Activated CD4-positive, alpha-beta T cell treated with anti-CD3 and anti-CD28 coated beads, Interleukin-2, amount 50 U/mL, for 24 hours (primary cell): ENCODE measurements around the gene ANXA9.

Source experiments
- DNase-seq, 2 donors: peaks; one replicate each; pipeline ENCODE4 v3.0.0-alpha.2; 2020; ENCODE audit warnings: low read depth in 1 of 2, low spot score in 1 of 2

ANXA9 gene

DNA sequence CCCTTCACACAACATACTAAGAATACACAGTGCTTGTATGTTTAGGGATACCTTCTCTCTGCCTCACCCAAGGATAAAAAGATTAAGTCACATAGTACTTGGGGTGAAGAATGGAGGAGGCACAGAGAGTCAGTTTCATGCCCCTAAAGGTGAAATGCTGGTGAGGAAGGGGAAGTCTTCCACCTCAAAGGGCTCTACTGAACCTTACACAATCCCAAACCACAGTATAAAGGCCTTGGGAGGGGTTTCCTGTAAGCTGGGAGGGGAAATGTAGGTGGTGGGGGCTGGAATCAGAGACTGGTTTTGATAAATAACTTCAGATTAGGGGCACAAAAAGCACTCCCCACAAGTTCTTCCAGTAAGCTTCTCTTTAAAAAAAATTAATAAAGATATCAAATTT, 21.1 kb downstream of the ANXA9 start:
- DNase-seq = no peak

DNA sequence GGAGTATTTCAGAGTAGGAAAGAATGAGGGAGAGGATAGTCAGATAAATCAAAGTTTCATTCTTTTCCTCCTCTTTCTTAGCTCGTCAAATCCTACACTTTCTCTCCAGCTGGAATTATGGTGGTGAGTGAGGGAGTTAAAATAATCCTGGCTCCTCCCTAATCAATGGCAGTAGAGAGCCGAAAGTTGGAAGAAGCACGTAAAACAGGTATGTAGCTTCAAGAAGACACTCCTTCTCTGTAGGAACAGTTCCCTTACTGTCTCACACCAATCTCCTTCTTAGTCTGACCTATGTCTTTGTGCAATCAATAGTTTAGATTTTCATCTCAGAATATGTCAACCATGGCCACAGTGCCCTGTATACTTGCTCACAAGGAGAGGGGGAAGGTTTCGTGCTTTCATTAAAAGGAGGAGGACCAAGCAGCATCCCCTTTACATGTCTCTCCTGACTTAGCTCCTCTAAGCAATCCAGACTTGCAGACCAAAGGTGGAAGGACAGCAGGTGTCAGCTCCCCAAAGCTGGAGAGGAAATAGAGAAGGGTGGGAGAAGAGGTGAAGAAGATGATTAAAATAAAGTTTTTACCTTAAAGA, 23.7 kb downstream of the ANXA9 start:
- DNase-seq = no peak

DNA sequence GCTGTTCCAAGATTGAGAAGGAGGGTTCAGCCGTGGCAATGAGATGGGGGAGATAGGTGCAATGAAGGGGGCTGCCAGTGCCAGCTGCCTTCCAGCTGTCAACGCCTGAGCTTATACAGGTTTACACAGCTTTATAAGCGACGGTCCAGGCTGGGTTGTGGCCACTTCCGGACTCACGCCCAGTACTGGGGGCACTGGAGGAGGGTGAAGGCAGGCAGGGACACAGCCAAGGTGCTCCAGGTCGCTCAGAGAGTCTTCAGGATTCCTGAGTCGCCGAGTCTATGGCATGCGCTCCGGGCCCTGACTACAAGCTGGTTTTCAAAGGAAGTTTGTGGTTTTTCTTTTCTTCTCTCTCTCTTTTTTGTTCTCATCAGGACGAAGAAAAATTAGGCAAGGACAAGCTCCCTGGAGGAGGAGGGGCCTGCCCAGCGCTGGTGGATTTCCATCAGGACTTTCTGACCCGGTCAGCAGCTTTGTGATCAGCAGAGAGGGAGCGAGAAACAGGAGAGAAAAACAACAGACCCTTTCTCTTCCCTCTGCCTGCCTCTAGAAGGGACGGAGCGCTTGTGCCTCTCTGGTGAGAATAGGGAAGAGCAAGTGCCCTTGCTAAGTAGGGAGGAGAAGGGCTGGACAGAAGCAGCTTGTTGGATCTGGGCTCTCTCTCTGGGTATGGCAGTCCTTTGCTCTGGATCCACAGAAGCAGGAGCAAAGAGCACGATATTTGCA, 24.4 kb downstream of the ANXA9 start, which contains the start of gene MINDY1:
TSS of gene MINDY1 (minus strand) at position 576 of the 726 bp plus-strand sequence. CDS start 4,285 bp downstream, outside the sequence.
- DNase-seq = peak in 1 of 2 donors; percentile 21

DNA sequence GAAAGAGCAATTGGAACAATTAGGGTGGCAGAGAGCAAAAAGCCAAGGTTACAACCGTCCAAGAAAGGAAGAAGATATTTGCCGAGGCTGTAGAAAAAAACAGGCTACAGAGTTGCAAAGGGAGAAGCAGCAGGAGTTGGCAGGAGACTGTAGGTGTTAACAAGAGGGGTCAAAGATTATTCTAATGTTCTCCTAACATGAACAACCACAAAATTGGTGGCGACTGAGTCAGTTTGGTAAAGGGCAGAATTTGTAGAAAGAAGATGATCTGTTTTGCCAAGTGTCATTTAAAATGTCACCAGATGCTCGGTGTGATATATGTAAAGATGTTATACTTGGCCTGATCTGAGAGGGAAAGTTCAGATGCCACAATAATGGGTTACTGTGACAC, 25.8 kb downstream of the ANXA9 start:
- no peak for DNase-seq

DNA sequence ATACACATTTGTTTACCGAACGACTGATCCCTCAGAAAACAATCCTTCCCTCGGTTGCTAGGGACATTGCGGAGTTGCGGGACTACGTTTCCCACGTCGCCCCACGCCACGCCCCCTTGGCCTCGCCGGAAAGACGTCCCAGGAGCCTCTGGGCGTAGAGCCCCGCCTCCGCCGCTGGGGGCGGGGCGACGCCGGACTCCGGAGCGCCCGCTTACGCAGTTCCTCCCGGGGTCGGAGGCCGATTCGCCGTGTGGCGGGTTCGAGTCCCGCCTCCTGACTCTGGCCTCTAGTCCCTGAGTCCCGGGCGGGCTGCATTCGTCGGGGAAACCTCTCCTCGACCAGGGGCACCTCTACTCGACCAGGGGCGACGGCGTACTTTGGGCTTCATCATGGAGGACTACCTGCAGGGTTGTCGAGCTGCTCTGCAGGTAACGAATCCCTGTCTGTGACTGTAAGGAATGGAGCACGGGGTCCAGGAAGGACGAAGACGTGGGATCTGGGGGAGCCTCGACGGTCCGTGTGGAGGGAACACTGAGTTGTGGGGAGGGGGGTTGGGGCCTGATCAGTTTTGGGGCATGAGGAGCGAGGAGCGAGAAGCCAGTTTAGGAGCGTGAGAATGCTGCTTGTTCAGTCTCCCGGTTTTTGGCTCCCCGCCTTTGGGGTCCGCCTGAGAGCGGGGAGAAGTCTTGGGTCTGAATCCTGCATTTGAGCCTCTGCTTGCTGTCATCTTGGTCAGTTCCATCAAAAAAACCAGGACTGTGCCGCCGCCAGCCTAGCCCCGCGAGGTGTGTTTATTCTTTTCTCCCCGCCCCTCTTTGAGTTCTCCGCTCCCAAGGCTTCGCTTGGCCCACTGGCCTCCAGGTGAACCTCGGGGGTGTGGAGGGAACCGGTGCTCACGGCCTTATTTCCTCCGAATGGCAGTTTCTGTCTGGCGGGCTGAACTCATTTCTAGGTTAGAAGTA, 26.4 kb downstream of the ANXA9 start, which contains the start of gene PRUNE1:
TSS of gene PRUNE1 (plus strand) at position 206 of the 962 bp plus-strand sequence. CDS start at position 390, 184 bp downstream.
- peak; percentile 86 to 91 for DNase-seq

DNA sequence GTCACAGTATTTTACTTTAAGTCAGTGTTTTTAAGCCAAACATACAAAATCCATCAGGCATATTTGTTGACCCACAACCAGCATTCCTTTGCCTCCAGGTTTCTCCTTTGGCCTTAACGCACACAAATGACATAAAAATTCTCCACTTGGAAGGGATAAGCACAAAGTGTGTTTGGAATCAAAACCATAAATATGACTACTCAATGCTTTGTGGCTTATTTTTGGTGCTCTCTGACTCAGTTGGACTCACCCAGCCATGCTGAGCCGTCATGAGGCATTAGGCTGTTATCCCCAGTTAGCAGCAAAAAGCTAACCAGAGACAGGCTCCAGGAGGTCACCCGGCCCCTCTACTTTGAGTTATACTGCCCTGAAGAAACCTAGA, 27.1 kb downstream of the ANXA9 start:
- no peak for DNase-seq

DNA sequence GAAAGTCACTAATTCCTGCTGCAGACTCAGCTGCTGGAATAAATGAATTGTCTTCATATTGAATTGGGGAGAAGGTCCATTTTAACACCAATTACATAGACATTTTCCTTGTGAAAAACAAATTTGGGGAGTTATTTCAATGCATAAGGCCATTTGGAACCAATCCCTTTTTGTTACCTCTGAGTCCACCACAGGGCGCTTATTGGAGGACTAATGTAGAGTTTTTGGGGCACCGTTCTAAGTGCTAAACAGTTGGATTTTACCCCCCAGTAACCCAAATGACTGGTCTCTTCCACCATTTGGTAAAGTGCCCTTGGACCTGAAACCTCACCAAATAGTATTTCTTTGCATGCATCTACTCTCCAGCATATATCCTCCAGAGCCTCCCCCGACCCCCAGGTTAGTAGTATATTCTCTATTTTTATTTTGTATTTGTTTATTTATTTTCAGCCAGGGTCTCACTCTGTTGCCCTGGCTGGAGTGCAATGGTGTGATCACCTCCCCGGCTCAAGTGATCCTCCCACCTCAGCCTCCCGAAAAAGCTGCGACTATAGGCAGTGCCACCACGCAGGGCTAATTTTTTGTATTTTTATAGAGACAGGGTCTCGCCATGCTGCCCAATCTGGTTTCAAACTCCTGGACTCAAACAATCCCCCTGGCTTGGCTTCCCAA, 27.7 kb downstream of the ANXA9 start:
- no peak for DNase-seq

DNA sequence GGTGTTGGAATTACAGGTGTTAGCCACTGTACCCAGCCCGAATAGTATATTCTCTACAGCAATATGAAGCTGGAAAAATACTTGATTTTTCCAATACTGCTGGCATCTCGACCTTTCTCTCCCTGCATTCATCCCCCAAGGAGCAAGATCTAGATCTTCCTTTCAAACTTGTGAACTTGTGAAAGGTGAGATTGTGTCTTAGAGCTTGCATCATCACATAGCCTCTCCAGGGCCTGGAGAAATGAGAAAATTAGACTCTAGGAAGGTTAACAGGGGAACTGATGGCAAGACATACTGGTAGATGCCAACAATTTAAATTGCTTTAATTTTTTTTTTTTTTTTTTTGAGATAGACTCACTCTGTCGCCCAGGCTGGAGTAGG, 28.2 kb downstream of the ANXA9 start:
- no peak for DNase-seq

DNA sequence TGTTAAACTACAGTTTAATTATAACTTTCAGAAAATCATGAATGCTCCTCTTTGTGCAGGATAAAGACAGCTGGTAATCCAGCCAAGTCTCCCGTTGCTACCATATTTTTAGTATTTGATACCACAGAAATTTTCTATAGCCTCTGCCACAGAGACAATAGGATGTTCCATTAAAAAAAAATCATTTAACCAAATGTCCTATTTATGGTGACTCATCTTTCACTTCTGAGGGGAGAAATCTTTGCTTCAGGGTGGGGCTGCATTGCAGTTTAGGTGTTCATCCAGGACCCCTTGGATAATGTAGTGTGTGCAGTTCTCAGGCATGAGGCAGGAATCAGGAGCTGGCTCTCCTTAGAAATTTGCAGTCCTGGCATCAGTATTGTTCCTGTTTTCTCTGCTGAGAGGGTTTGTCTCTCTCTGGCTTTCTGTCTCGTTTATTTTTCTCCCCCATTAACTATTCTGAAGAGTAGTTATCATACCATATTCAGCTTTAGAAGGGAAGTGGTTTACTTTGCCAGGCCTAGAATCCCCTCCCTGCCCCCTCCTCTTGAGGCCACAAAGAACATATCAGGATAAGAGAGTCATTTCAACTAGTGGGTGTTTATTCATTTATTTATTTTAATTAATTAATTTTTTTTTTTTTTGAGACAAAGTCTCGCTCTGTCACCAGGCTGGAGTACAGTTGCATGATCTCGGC, 29.2 kb downstream of the ANXA9 start:
- no peak for DNase-seq

DNA sequence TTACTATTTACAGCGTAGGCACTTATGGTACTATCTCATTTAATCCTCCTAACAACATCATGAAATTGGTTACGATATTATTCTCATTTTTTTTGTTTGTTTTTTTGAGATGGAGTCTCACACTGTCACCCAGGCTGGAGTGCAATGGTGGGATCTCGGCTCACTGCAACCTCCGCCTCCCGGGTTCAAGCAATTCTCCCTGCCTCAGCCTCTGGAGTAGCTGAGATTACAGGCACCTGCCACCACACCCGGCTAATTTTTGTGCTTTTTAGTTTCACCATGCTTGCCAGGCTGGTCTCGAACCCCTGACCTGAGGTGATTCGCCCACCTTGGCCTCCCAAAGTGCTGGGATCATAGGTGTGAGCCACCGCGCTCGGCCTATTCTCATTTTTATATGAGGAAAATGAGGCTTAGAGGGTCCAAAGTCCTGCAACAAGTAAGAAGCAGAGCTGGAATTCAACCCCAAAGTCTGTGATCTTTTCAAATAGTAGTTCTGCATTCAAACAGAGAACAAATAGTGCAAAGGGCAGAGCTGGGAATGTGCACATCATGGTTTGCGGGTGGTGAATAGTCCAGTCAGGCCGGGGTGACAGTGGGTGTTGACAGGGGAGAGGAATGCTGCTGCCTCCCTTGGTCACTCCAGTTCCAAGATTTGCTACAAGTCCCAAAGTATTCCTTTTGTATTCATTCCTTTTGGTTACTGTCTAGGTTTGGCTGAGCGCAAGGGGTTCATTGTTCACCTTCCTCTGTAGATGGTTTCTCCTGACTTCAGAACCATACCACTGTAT, 30.8 kb downstream of the ANXA9 start:
- DNase-seq = no peak

DNA sequence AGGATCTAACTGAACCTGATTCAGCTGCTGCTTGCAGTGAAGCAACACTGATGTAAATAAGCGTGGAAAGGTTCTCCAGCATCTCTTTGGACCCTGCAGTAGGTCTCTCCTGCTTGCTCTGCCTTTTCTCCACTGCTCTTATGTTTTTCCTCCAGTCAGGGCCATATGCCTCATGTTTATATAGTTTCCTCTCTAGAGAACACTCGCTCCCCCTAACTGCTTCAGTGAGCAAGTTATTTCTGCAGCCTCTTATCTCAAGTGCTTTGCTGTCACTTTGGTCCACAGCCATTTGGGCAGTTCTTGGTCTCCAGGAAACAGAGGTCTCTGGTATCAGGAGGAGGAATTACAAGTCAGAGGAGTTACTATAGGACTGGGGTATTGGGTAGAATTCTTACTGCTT, 31.4 kb downstream of the ANXA9 start:
- DNase-seq = no peak

DNA sequence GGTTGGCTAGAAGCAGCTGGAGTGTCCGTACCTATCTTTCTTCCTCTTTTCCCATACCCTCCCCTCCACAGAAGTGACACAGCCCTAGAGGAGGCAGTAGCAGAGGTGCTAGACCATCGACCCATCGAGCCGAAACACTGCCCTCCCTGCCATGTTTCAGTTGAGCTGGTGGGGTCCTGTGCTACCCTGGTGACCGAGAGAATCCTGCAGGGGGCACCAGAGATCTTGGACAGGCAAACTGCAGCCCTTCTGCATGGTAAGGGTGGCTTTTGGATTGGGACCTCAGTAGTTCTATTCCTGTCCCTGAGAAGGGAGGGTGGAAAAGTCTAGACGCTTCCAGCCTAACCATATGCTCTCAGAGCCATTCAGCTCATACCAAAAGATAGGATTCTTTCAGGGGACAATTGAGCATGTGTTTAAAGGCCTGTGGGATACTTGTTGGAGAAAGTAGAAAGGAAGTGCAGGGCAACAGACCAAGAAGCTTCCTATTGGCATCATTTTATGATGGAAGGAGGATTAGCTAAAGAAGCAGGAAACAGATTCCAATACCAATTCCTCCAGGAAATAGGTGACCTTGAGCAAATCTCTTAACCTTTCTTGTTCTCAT, 42.6 kb downstream of the ANXA9 start:
- DNase-seq = peak; percentile 56 to 72

DNA sequence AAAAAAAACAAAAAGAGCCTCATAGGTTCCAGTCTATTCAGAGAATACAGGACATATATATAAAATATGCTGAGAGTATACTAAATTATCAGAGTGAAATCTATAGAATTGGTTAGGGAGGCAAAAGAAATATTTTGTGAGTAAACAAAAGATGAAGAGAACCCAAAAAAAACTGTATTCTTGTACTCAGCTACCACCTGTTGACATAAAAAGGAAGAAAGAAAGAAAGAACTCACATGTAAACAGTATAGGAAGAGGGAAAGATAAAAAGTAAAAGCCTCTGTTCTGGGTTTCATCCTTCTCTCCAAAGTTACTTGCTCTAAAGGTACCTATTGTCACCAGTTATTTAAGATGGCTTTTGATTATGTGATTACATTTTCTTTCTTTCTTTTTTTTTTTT, 44.4 kb downstream of the ANXA9 start:
- DNase-seq = no peak

DNA sequence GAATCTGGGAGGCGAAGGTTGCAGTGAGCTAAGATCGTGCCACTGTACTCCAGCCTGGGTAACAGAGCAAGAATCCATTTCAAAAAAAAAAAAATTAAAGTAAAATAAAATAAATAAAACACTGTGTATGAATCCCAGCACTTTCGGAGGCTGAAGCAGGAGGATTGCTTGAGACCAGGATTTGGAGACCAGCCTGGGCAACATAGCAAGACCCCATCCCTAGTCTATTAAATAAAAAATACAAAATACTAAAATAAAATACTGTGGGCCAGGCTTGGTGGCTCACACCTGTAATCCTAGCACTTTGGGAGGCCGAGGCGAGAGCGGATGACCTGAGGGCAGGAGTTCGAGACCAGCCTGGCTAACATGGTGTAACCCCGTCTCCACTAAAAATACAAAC, 50.1 kb downstream of the ANXA9 start:
- no peak for DNase-seq

DNA sequence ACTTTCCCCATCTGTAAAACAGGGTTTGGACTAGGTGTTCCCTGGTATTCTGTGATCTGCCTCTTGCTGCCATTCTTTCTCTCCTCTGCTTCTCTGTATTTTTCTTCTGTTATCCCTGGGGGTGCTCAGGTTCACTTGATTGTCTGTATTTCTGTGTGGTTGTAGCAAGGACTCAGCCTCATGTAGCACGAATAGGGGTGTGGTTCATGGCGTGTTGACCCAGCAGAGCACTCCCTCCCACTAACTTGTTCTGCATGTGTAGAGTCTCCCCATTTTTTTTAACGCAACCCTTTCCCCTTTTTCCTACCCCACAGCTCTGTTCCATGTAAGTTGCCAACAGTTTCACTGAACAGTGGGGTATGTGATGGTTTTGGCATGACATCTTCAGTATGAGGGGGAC, 53.1 kb downstream of the ANXA9 start:
- no peak for DNase-seq

DNA sequence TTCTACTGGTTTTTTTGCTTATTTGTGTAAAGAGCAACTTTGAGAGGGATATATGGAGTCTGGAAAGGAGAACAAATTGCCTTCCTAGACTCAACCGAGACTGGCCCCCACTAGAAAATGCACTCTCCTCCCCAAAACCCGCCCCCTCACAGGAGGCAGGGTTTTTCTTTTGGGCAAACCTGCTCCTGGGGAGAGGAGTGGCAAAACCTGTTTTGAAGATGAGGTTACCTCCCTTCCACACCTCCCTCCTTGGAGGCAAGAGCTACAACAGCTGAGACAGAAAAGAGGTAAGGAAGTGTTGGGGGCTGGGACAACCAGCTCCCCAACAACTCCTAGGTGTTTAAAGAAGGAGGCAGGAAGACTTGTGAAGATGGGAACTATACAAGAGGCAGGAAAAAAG, 54.3 kb downstream of the ANXA9 start, which contains the start of gene BNIPL:
TSS of gene BNIPL (plus strand) at position 231 of the 400 bp plus-strand sequence. CDS start at position 371, 140 bp downstream.
- DNase-seq = no peak

DNA sequence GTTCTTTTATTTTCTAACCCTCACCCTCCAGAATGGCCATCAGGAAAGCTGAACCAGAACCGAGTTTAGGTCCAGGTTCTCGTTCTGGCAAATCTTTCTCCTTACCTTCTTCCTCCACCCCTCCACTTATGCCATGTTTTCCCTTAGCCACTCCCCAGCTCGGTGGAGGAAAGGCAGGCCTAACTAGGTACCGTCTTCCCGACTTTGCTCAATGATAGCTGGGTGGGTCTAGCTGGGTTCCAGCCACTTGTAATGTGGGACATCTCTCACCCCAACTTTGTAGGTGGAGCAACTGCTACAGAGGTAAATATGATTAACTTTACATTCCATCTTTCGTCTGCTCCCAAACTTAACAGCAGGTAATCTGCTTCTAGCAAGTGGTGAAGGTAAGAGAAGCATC, 54.9 kb downstream of the ANXA9 start:
- DNase-seq = no peak

DNA sequence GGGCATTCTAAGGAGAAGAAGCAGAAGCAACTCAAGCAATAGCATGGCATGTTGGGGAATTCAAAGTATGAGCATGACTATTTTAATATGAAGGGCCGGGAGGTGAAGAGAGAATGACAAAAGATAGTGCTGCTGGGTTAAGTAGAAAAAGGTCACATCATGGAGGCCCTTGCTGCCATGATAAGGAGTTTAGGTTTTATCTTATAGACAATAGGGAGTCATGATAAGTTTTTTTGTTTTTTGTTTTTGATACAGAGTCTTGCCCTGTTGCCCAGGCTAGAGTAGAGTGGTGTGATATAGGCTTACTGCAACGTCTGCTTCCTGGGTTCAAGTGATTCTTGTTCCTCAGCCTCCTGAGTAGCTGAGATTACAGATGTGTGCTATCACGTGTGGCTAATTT, 57.4 kb downstream of the ANXA9 start:
- no peak for DNase-seq

DNA sequence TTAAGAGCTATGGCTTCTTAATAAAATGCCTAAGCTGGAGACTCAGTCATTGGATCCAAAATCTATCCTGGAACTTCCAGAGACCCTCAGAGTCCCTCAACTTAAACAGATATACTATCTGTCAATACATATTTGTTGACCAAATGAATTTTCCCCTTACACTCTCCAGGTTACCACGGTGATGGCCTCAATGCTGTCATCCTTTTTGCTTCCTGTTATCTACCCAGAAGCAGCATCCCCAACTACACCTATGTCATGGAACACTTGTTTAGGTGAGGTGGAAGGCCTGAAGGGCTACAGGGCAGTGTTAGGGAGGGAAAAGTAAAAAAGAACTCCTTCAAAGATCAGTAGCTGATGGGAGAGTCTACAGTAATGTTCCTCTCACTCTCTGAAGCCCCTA, 61.1 kb downstream of the ANXA9 start:
- no peak for DNase-seq
